Upper lobe of left lung (tissue), 6 donors: ENCODE results near the gene RPE65. TPM values are rescaled to one million over a fixed set of nuclear protein-coding genes. Genes with fewer than 3 reads are reported as not detected.

Experiments used
- ATAC-seq, 2 donors: fragments of 200-7000 bp; cut with Tn5 transposase; one replicate each; pipeline ENCODE4 v1.9.1; 2022; ENCODE audit warnings: mild to moderate bottlenecking in 2 of 2, moderate library complexity in 2 of 2; ENCODE audit not compliant: low FRiP score in 2 of 2
- DNase-seq, 2 donors: peaks; one replicate each; pipeline ENCODE4 v3.0.0-alpha.2; 2019 to 2020
- H3K27ac ChIP-seq, 4 donors: fragments of 200-600 bp; sonication (generic); one replicate each; pipeline ENCODE4 v1.5.1; 2016 to 2019
- H3K27me3 ChIP-seq, 4 donors: fragments of 200-600 bp; sonication (generic); one replicate each; pipeline ENCODE4 v1.5.1; 2017 to 2019
- H3K36me3 ChIP-seq, 4 donors: fragments of 200-600 bp; sonication (generic); one replicate each; pipeline ENCODE4 v1.5.1; 2016 to 2019
- H3K4me1 ChIP-seq, 4 donors: fragments of 200-600 bp; sonication (generic); one replicate each; pipeline ENCODE4 v1.5.1; 2018 to 2019
- H3K4me3 ChIP-seq, 4 donors: fragments of 200-600 bp; sonication (generic); one replicate each; pipeline ENCODE4 v1.5.1; 2017 to 2019; ENCODE audit warnings: mild to moderate bottlenecking in 2 of 4, moderate library complexity in 1 of 4
- H3K9me3 ChIP-seq, 4 donors: fragments of 200-600 bp; sonication (generic); one replicate each; pipeline ENCODE4 v1.5.1; 2018 to 2019
- EP300 ChIP-seq, 4 donors: sonication (generic); formaldehyde crosslinking; IDR thresholded peaks; one replicate each; pipeline ENCODE4 v1.5.1; 2017; ENCODE audit warnings: antibody characterized with exemption in 4 of 4, control low read depth in 2 of 4
- POLR2A ChIP-seq, 4 donors: fragments of 450-650 bp; IDR thresholded peaks; one replicate each; pipeline ENCODE4 v1.5.1; 2016 to 2017; ENCODE audit warnings: antibody characterized with exemption in 4 of 4, mild to moderate bottlenecking in 2 of 4
- POLR2AphosphoS5 ChIP-seq, 2 donors: sonication (generic); formaldehyde crosslinking; IDR thresholded peaks; one replicate each; pipeline ENCODE4 v1.5.1; 2017; ENCODE audit warnings: antibody characterized with exemption in 2 of 2
- WGBS, 2 donors: methylation state at CpG; one replicate each; pipeline ENCODE4 v1.1.5; 2017 to 2018; 5-methylcytosine and 5-hydroxymethylcytosine counted together
- total RNA-seq, 6 donors: library from RNA; depleted of rRNA in 4 of 6; stranded (reverse); fragments of >200 nt in 4 of 6; gene quantifications; one replicate each; pipeline versions ENCODE4 v1.1.0 to v1.2.1, GENCODE V29; 2016 to 2021
- TF ChIP-seq, protein P1 (sequence below), 6 experiments: fragments of 450-650 bp in 4 of 6; fragments of 200-600 bp in 2 of 6; sonication (generic) in 2 of 6; IDR thresholded peaks; one replicate each; pipeline ENCODE4 v1.5.1; 2016 to 2019; ENCODE audit warnings: antibody characterized with exemption in 6 of 6
- donor health status: DM: no; HTN: no; CAD: no; lungs with moderate emphysema.
- donor health status: DM: no; HTN: yes; CAD: no; lungs with severe emphysema.

Gene RPE65
- total RNA-seq, 6 donors from 2014 or later = not detected

DNA sequence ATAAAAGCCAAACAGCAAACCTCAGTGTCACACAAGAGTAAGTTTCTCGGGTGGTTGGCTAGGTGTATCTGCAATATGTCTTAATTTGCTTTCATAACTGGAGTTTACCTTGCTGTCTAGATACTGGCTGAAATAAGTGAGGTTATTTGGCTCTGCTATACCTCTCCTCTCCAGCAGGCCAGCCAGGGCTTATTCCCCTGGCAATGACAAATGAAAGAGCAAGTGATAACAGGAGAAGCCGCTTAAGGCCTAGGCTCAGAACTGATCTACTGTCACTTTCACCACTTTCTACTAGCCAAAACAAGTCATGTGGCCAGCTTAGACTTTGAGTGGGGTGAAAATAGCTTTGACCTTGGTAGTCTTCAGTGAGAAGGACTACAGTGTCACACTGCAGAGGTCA lies 4.8 kb upstream of the RPE65 start:
- 76 to 87% methylated on average over 2 of the region's 2 CpGs for WGBS, 2 donors

DNA sequence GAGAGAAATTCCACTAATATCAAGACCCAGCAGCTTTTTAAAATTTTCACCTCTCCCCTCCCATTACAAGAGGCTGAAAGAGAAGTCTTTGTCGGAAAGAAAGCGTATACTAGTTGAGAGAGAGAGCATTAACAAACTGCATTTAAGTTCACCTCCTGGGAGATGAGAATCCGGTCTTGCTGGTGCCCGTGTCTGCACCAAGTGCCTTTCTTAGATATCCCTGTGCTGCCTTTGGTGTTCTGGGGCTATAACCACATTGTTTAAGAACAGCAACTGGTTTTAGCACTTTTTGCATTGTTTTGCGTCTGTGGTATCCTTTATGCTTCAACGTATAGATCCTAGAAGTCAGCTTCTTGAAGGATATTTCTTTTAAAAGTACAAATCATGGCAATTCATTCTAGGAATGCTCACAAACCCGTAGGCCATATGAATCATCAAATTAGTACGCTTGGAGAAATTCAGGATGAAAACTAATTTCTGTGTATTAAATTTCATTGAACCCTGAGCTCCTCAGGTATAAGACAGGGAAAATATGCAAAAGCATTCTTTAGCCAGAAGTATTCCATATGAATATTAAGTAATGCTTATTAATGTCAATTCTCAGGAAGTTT lies 3.4 kb upstream of the RPE65 start:
- Histone ChIP-seq H3K36me3 (no peaks in the 10 kb centered on the region), H3K27me3 (no peaks in the 10 kb centered on the region), H3K27ac (no peak overlapping the region), H3K4me3 (no peak overlapping the region), H3K9me3 (no peaks in the 10 kb centered on the region), H3K4me1 (no peaks in the 10 kb centered on the region)
- 86 to 92% methylated on average over 8 of the region's 8 CpGs for WGBS, 2 donors
- DNase-seq (no peak), ATAC-seq (no peak)
- TF ChIP-seq, protein P1, sequence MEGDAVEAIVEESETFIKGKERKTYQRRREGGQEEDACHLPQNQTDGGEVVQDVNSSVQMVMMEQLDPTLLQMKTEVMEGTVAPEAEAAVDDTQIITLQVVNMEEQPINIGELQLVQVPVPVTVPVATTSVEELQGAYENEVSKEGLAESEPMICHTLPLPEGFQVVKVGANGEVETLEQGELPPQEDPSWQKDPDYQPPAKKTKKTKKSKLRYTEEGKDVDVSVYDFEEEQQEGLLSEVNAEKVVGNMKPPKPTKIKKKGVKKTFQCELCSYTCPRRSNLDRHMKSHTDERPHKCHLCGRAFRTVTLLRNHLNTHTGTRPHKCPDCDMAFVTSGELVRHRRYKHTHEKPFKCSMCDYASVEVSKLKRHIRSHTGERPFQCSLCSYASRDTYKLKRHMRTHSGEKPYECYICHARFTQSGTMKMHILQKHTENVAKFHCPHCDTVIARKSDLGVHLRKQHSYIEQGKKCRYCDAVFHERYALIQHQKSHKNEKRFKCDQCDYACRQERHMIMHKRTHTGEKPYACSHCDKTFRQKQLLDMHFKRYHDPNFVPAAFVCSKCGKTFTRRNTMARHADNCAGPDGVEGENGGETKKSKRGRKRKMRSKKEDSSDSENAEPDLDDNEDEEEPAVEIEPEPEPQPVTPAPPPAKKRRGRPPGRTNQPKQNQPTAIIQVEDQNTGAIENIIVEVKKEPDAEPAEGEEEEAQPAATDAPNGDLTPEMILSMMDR (IDR thresholded peaks at IDR 0.05) = no peak
- TF ChIP-seq EP300 (IDR thresholded peaks at IDR 0.05) = no peak
- TF ChIP-seq POLR2AphosphoS5 (IDR thresholded peaks at IDR 0.05) = no peak
- no peak for TF ChIP-seq POLR2A (IDR thresholded peaks at IDR 0.05)

More for the DNA sequence above, 4.8 kb upstream of the RPE65 start:
- no peak for ATAC-seq
- DNase-seq = no peak
- Histone ChIP-seq H3K4me3 (no peak overlapping the region), H3K4me1 (no peaks in the 10 kb centered on the region), H3K9me3 (no peaks in the 10 kb centered on the region), H3K27me3 (no peaks in the 10 kb centered on the region), H3K36me3 (no peaks in the 10 kb centered on the region), H3K27ac (no peak overlapping the region)
- TF ChIP-seq POLR2A (IDR thresholded peaks at IDR 0.05) (no peak), EP300 (IDR thresholded peaks at IDR 0.05) (no peak), POLR2AphosphoS5 (IDR thresholded peaks at IDR 0.05) (no peak)
- TF ChIP-seq, protein P1 (IDR thresholded peaks at IDR 0.05) = no peak

DNA sequence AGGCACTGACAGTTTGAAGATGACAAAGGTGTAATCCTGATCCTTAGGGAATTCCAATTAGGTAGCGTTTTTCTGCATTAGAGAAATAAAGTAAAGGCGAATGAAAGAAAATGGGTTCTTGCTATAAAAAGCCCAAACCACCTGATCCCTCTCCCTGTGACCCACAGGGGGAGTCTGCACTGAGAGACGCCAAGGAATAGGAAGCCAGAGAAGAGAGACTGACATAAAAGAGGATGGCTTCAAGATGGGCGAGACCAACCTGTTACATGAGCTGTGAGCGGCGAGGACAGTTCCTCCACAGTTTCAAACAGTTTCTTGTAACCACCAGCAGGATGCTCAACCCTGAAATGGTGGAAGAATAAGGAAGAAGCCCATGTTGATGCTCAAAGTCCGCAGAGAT lies 1.4 kb downstream of the RPE65 start:
- ATAC-seq = no peak
- Histone ChIP-seq H3K27me3 (no peaks in the 10 kb centered on the region), H3K9me3 (no peaks in the 10 kb centered on the region), H3K4me1 (no peaks in the 10 kb centered on the region), H3K27ac (no peak overlapping the region), H3K4me3 (no peak overlapping the region), H3K36me3 (no peaks in the 10 kb centered on the region)
- 73 to 76% methylated on average over 7 of the region's 7 CpGs for WGBS, 2 donors
- no peak for TF ChIP-seq POLR2AphosphoS5 (IDR thresholded peaks at IDR 0.05)
- no peak for TF ChIP-seq EP300 (IDR thresholded peaks at IDR 0.05)
- no peak for TF ChIP-seq POLR2A (IDR thresholded peaks at IDR 0.05)
- TF ChIP-seq, protein P1 (IDR thresholded peaks at IDR 0.05) = no peak
- no peak for DNase-seq

DNA sequence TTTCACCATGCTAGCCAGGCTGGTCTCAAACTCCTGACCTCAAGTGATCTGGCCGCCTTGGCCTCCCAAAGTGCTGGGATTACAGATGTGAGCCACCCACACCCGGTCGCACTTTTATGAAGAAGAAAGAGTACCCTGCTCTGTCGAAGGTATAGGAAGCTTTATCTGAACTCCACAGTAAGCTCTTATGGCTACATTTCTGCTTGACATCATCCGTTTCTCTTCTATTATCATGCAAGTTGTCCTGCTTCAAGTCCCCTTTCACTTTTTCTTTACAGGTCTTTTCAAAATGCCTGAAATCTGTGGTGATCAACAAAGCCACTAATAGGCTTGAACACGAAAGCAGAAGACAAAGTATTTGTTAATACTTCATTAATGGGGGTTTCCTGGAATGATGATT lies 4.0 kb downstream of the RPE65 start:
- no peak for DNase-seq
- WGBS, 2 donors = 90 to 91% methylated on average over 6 of the region's 6 CpGs
- ATAC-seq = no peak
- H3K27me3 ChIP-seq = no peaks in the 10 kb centered on the region
- H3K36me3 ChIP-seq = no peaks in the 10 kb centered on the region
- TF ChIP-seq POLR2AphosphoS5 (IDR thresholded peaks at IDR 0.05) = no peak
- TF ChIP-seq, protein P1 (IDR thresholded peaks at IDR 0.05) = no peak
- TF ChIP-seq EP300 (IDR thresholded peaks at IDR 0.05) = no peak
- no peak for TF ChIP-seq POLR2A (IDR thresholded peaks at IDR 0.05)
- H3K9me3 ChIP-seq = no peaks in the 10 kb centered on the region
- H3K4me1 ChIP-seq = no peaks in the 10 kb centered on the region
- H3K27ac ChIP-seq = no peak overlapping the region
- H3K4me3 ChIP-seq = no peak overlapping the region
